Tibial nerve (tissue), 4 donors: ENCODE data around the gene PTPRM.

Source experiments
- CTCF ChIP-seq, 5 experiments: fragments of 200-600 bp in 3 of 5; fragments of 450-650 bp in 2 of 5; sonication (generic) in 3 of 5; IDR thresholded peaks; one replicate each; pipeline ENCODE4 v1.5.1; 2016 to 2019; ENCODE audit warnings: antibody characterized with exemption in 5 of 5, mild to moderate bottlenecking in 3 of 5, moderate library complexity in 2 of 5
- EP300 ChIP-seq, 2 donors: sonication (generic); formaldehyde crosslinking; IDR thresholded peaks; one replicate each; pipeline ENCODE4 v1.6.1; 2017; ENCODE audit warnings: antibody characterized with exemption in 2 of 2, mild to moderate bottlenecking in 1 of 2
- POLR2A ChIP-seq, 2 donors: fragments of 450-650 bp; IDR thresholded peaks; one replicate each; pipeline ENCODE4 v1.6.1; 2017; ENCODE audit warnings: antibody characterized with exemption in 2 of 2, mild to moderate bottlenecking in 2 of 2, moderate library complexity in 2 of 2

GRCh38 chr18:7598167-7599047, 31.3 kb downstream of the PTPRM start:
- no peak for TF ChIP-seq CTCF (IDR thresholded peaks at IDR 0.05)
- no peak for TF ChIP-seq POLR2A (IDR thresholded peaks at IDR 0.05)
- TF ChIP-seq EP300 (IDR thresholded peaks at IDR 0.05) = no peak
